Psoas muscle (tissue), 8 donors: Measurements from ENCODE around the gene IGLON5. TPM values are rescaled to one million over a fixed set of nuclear protein-coding genes. Genes with fewer than 3 reads are reported as not detected.

Source experiments
- ATAC-seq, 4 donors: fragments of 200-7000 bp; cut with Tn5 transposase; one replicate each; pipeline ENCODE4 v1.9.1; 2020; ENCODE audit warnings: moderate library complexity in 3 of 4, mild to moderate bottlenecking in 2 of 4
- DNase-seq, 2 donors: peaks; one replicate each; pipeline ENCODE4 v3.0.0-alpha.2; 2020
- H3K27ac ChIP-seq: fragments of 200-600 bp; one replicate; pipeline ENCODE4 v1.8.0; 2022
- H3K27me3 ChIP-seq, 3 donors: fragments of 200-600 bp in 1 of 3; one replicate each; pipeline versions ENCODE4 v1.6.1 to v1.8.0; 2013 to 2022; ENCODE audit warnings: low read length in 2 of 3, mild to moderate bottlenecking in 2 of 3, moderate library complexity in 1 of 3; ENCODE audit not compliant: insufficient read depth in 3 of 3
- H3K36me3 ChIP-seq, 2 donors: fragments of 200-600 bp in 1 of 2; one replicate each; pipeline versions ENCODE4 v1.6.1 to v1.8.0; 2013 to 2022; ENCODE audit warnings: low read depth in 1 of 2, mild to moderate bottlenecking in 1 of 2, moderate library complexity in 1 of 2; ENCODE audit not compliant: insufficient read depth in 1 of 2
- H3K4me1 ChIP-seq: fragments of 200-600 bp; one replicate; pipeline ENCODE4 v1.8.0; 2022
- H3K4me3 ChIP-seq: fragments of 200-600 bp; one replicate; pipeline ENCODE4 v1.8.0; 2022; ENCODE audit warnings: mild to moderate bottlenecking
- H3K9me3 ChIP-seq: fragments of 200-600 bp; one replicate; pipeline ENCODE4 v1.8.0; 2022
- CTCF ChIP-seq: fragments of 200-600 bp; IDR thresholded peaks from one replicate; pipeline ENCODE4 v1.8.0; 2022; ENCODE audit warnings: antibody characterized with exemption
- WGBS, 3 donors: extraction: QIAGEN DNeasy Blood & Tissue Kit; methylation state at CpG; one replicate each; pipeline versions ENCODE4 v1.1.6 to v1.1.7; 2013; 5-methylcytosine and 5-hydroxymethylcytosine counted together
- intact Hi-C, 2 donors: fragments of 100-400 bp; cut with DNase I; formaldehyde crosslinking; loops; one replicate each; pipeline versions ENCODE4 v1.11.0 to v1.14.2; 2022
- polyA plus RNA-seq, 3 donors: library from polyadenylated mRNA; stranded (reverse); fragments of 200-250 nt; gene quantifications; one replicate each; pipeline ENCODE4 v1.2.3, GENCODE V29; 2013
- total RNA-seq, 4 donors: library from RNA; stranded (reverse); fragmentation: NEBNext Ultra II Directional in 2 of 4; extraction: Animal tissue kit (Norgen Biotek cat#: 25700) in 2 of 4; gene quantifications; one replicate each; pipeline versions ENCODE4 v1.2.1 to v1.2.4, GENCODE V29; 2021 to 2023
- donor health status: healthy with polysubstance abuse.
- donor health status: DM: no; HTN: no; CAD: no; lungs with moderate emphysema.
- donor health status: Bipolar disorder and iron deficiency.
- donor health status: healthy.
- donor health status: DM: yes; HTN: yes; CAD: no.
- donor health status: DM: no; HTN: no; CAD: no.
- donor health status: DM: no; HTN: no; CAD: no.
- donor health status: DM: yes; HTN: yes; CAD: no.

The IGLON5 gene
- total and polyA plus RNA-seq, 7 donors = 0.03 to 0.10 TPM; not detected in 5

DNA sequence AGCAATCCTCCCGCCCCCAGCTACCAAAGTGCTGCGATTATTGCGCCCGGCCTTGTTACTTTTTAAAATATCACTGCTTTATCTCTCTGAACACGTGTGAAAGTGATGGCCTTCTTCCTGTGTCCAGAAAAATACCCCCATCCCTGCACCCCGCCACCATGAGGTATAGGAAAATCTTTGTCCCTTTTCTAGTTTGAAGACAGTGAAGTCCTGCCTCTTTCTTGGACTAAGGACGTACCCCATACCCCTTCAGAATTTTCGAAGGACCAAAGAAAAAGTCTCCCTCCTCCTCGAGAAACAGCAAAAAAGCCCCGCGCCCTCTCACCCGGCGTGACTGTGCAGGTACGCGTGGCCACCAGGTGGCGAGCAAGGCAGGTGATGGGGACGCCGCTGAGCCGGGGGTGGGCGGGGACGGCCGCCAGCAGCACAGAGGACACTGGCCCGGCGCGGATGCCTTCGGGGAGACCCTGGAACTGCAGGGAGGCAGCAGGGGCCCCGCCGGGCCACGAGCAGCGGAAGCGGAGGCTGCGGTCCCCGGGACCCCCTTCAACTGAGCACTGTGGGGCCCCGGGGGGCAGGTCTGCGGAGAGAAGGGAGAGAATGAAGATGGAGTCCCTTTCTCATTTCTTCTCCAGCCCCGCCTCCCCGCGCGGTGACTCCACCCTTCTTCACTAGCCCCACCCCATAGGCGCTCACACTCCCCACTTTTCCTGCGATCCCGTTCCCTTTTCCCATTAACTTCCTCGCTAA lies 27.3 kb downstream of the IGLON5 start:
- no peaks in the 10 kb centered on the region for H3K4me1 ChIP-seq
- TF ChIP-seq CTCF = peak; percentile 84
- no peaks in the 10 kb centered on the region for H3K9me3 ChIP-seq
- ATAC-seq = peak; percentile 70 to 84 (median 74)
- H3K27ac ChIP-seq = no peak overlapping the region
- peak overlapping the region; percentile 65 for H3K4me3 ChIP-seq
- intact Hi-C loops = loop anchor here (5.0 kb wide), 4 partner anchors 99 to 444 kb away; partner anchors contain the start of gene ZNF175 (in 1 of the 2)
- DNase-seq = peak; percentile 83 to 85
- WGBS, 3 donors = 7 to 8% (median 7%) methylated on average over 36 to 43 of the region's 43 CpGs
- H3K36me3 ChIP-seq = no peaks in the 10 kb centered on the region
- H3K27me3 ChIP-seq = no peaks in the 10 kb centered on the region

GRCh38 chr19:51339313-51339686 lies 27.9 kb downstream of the IGLON5 start:
- no peak for DNase-seq
- WGBS, 3 donors = 1 to 2% (median 1%) methylated on average over 10 of the region's 10 CpGs
- H3K4me1 ChIP-seq = no peaks in the 10 kb centered on the region
- H3K27me3 ChIP-seq = no peaks in the 10 kb centered on the region
- intact Hi-C loops = loop anchor here (5.0 kb wide), 4 partner anchors 98 to 443 kb away; partner anchors contain the start of gene ZNF175 (in 1 of the 2)
- H3K4me3 ChIP-seq = peak overlapping the region; percentile 65
- H3K36me3 ChIP-seq = peaks cover 0 to 1% of the 10 kb centered on the region in 2 donors
- no peak overlapping the region for H3K27ac ChIP-seq
- no peak for TF ChIP-seq CTCF
- ATAC-seq = no peak
- H3K9me3 ChIP-seq = no peaks in the 10 kb centered on the region

DNA sequence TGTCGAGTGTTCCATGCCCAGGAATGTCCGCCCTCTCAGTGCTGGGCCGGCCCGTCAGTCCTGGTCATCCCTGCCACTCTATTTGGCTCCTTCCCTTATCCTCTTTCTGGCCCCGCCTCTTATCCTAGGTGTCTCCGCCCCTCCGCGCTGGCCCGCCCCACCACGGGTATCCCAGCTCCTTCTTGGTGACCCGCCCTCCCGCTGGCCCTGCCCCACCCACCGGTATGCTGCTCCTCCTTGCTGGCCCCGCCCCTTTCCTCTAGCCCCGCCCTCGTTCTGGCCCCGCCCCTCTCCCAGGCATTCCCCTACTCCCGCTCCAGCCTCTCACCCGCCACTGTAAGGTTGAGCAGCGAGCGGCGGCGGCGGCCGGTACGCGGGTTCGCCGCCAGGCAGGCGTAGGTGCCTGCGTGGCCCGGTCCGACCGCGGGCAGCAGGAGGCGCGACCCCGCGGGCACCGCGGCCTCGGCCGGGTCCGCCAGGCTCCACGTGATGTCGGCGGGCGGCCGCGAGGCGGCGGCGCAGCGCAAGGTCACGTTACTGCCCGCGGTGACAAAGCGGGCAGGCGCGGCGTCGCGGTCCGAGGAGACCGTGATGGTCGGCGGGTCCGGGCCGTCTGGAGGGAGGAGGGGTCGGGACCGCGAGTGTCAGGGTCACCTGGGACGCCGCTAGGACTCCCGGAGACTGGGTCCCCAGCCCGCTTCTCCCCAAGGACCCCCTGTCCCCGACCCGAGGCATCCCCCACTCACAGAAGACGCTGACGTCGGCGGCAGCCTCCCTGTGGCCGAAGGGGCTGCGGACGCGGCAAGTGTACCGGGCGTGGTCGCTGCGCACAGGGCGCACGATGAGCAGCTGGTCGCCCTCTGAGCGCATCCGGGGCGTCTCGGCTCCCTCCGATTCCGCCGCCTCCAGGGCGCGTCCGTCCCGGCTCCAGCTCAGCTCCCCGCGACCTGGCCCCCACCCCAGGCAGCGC lies 28.5 kb downstream of the IGLON5 start:
- intact Hi-C loops = loop anchor here (5.0 kb wide), 4 partner anchors 97 to 442 kb away; partner anchors contain the start of gene ZNF175 (in 1 of the 2)
- peak; percentile 22 for TF ChIP-seq CTCF
- Histone ChIP-seq H3K4me1 (no peaks in the 10 kb centered on the region), H3K4me3 (peak overlapping the region; percentile 65), H3K27me3 (no peaks in the 10 kb centered on the region), H3K9me3 (no peaks in the 10 kb centered on the region), H3K27ac (no peak overlapping the region), H3K36me3 (peaks cover 0 to 8% of the 10 kb centered on the region in 2 donors)
- 1 to 2% (median 1%) methylated on average over 64 to 107 of the region's 107 CpGs for WGBS, 3 donors
- peak; percentile 95 to 97 (median 96) for ATAC-seq
- peak; percentile 98 for DNase-seq

- TF ChIP-seq CTCF = no peak
- Histone ChIP-seq H3K4me3 (no peak overlapping the region), H3K27me3 (no peaks in the 10 kb centered on the region), H3K36me3 (peaks cover 0 to 13% of the 10 kb centered on the region in 2 donors), H3K27ac (no peak overlapping the region), H3K4me1 (no peaks in the 10 kb centered on the region), H3K9me3 (no peaks in the 10 kb centered on the region)
- WGBS, 3 donors = 86 to 88% (median 88%) methylated on average over 18 of the region's 18 CpGs
- ATAC-seq = no peak
- intact Hi-C loops = no loop called here
- peak in 1 of 2 donors; percentile 46 for DNase-seq
Observed at GRCh38 chr19:51341066-51341465, 29.6 kb downstream of the IGLON5 start.
